HG03460 (cell line): ENCODE data around the gene PCSK2.

Experiments
- ATAC-seq: cut with Tn5 transposase; IDR thresholded peaks from one replicate; pipeline ENCODE4 v1.9.1; 2021; ENCODE audit not compliant: unreplicated experiment

PCSK2 gene

GRCh38 chr20:17327185-17328148, 100.6 kb downstream of the PCSK2 start:
- no peak for ATAC-seq

GRCh38 chr20:17334932-17335331, 108.1 kb downstream of the PCSK2 start:
- no peak for ATAC-seq

- no peak for ATAC-seq
Observed at GRCh38 chr20:17339000-17339399, 112.2 kb downstream of the PCSK2 start.

- ATAC-seq, result no peak
Observed at GRCh38 chr20:17343091-17343490, 116.3 kb downstream of the PCSK2 start.

- ATAC-seq, result no peak
Observed at GRCh38 chr20:17343656-17344452, 117.0 kb downstream of the PCSK2 start.

GRCh38 chr20:17344790-17345189, 118.0 kb downstream of the PCSK2 start:
- ATAC-seq, result no peak

- ATAC-seq, result no peak
Observed at GRCh38 chr20:17345321-17345720, 118.5 kb downstream of the PCSK2 start.

- no peak for ATAC-seq
Observed at GRCh38 chr20:17350321-17350720, 123.5 kb downstream of the PCSK2 start.

GRCh38 chr20:17357238-17357637, 130.4 kb downstream of the PCSK2 start:
- ATAC-seq, result no peak

GRCh38 chr20:17358854-17359253, 132.0 kb downstream of the PCSK2 start:
- ATAC-seq, result no peak

GRCh38 chr20:17364681-17365080, 137.8 kb downstream of the PCSK2 start:
- ATAC-seq, result no peak

GRCh38 chr20:17365831-17366230, 139.0 kb downstream of the PCSK2 start:
- no peak for ATAC-seq

- ATAC-seq, result no peak
Observed at GRCh38 chr20:17369506-17369905, 142.7 kb downstream of the PCSK2 start.

- ATAC-seq, result no peak
Observed at GRCh38 chr20:17372806-17373440, 146.1 kb downstream of the PCSK2 start.

GRCh38 chr20:17374086-17374485, 147.2 kb downstream of the PCSK2 start:
- ATAC-seq, result no peak

GRCh38 chr20:17376031-17376430, 149.2 kb downstream of the PCSK2 start:
- no peak for ATAC-seq

- no peak for ATAC-seq
Observed at GRCh38 chr20:17377231-17377630, 150.4 kb downstream of the PCSK2 start.

GRCh38 chr20:17379651-17380050, 152.8 kb downstream of the PCSK2 start:
- no peak for ATAC-seq

- no peak for ATAC-seq
Observed at GRCh38 chr20:17380801-17381200, 154.0 kb downstream of the PCSK2 start.

GRCh38 chr20:17381724-17382123, 154.9 kb downstream of the PCSK2 start:
- no peak for ATAC-seq

GRCh38 chr20:17385798-17386197, 159.0 kb downstream of the PCSK2 start:
- no peak for ATAC-seq
